Loucy (cell line): ENCODE results near the gene B4GALNT3.

Experiments
- CTCF ChIP-seq: fragments of 200-600 bp; sonication (generic); conservative IDR thresholded peaks from 2 replicates; pipeline ENCODE4 v1.5.1; 2014; ENCODE audit warnings: mild to moderate bottlenecking, antibody characterized with exemption, low read length
- EZH2phosphoT487 ChIP-seq: fragments of 200-600 bp; IDR thresholded peaks from 2 replicates; pipeline ENCODE4 v1.6.1; 2018; ENCODE audit warnings: antibody characterized with exemption, mild to moderate bottlenecking, moderate library complexity, borderline replicate concordance

GRCh38 chr12:461425-461824, 1.7 kb downstream of the B4GALNT3 start:
- TF ChIP-seq EZH2phosphoT487, result no peak
- TF ChIP-seq CTCF, result no peak
